DOHH2 (cell line): ENCODE results near the gene RP2.

Source experiments
- EZH2phosphoT487 ChIP-seq: fragments of 200-600 bp; sonication (generic); IDR thresholded peaks from 2 replicates; pipeline ENCODE4 v1.6.1; 2017; ENCODE audit warnings: borderline replicate concordance, mild to moderate bottlenecking, antibody characterized with exemption, low read length, moderate library complexity, mixed read lengths
- TF ChIP-seq, protein P1 (sequence below): fragments of 200-600 bp; sonication (generic); IDR thresholded peaks from one replicate; pipeline ENCODE4 v1.5.1; 2014; ENCODE audit warnings: antibody characterized with exemption, mild to moderate bottlenecking, low read depth, low read length; ENCODE audit not compliant: poor library complexity, severe bottlenecking

DNA sequence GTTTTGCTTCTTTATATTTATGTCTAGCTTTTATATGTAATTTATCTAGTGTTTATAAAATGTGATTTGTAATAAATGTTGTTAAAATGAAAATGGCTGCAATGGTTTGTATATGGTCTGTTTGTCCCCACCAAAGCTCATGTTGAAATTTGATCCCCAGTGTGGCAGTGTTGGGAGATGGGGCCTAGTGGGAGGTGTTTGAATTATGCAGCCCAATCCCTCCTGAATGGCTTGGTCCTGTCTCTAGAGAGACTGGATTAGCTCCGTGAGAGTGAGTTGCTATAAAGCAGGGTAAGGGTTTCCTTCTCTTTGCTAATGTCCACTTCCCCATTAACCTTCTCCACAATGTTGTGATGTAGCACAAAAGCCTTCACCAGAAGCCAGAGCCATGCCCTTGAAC lies 45.4 kb downstream of the RP2 start:
- TF ChIP-seq, protein P1, sequence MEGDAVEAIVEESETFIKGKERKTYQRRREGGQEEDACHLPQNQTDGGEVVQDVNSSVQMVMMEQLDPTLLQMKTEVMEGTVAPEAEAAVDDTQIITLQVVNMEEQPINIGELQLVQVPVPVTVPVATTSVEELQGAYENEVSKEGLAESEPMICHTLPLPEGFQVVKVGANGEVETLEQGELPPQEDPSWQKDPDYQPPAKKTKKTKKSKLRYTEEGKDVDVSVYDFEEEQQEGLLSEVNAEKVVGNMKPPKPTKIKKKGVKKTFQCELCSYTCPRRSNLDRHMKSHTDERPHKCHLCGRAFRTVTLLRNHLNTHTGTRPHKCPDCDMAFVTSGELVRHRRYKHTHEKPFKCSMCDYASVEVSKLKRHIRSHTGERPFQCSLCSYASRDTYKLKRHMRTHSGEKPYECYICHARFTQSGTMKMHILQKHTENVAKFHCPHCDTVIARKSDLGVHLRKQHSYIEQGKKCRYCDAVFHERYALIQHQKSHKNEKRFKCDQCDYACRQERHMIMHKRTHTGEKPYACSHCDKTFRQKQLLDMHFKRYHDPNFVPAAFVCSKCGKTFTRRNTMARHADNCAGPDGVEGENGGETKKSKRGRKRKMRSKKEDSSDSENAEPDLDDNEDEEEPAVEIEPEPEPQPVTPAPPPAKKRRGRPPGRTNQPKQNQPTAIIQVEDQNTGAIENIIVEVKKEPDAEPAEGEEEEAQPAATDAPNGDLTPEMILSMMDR: no peak
- TF ChIP-seq EZH2phosphoT487: no peak
